GM19324 (cell line): ENCODE data around the gene MLIP.

Experiments
- ATAC-seq: cut with Tn5 transposase; IDR thresholded peaks from one replicate; pipeline ENCODE4 v1.9.1; 2021; ENCODE audit warnings: mild to moderate bottlenecking, moderate library complexity; ENCODE audit not compliant: unreplicated experiment, low FRiP score

The MLIP gene

GRCh38 chr6:54096811-54097210 is 14.4 kb upstream of the MLIP start:
- ATAC-seq = no peak

- ATAC-seq = no peak
Observed at GRCh38 chr6:54097753-54098152, 13.5 kb upstream of the MLIP start.

- no peak for ATAC-seq
Observed at GRCh38 chr6:54098450-54099044, 12.7 kb upstream of the MLIP start.

GRCh38 chr6:54099225-54099624 is 12.0 kb upstream of the MLIP start:
- no peak for ATAC-seq

GRCh38 chr6:54100411-54101006 is 10.7 kb upstream of the MLIP start:
- ATAC-seq = peak; percentile 47

- ATAC-seq = no peak
Observed at GRCh38 chr6:54102238-54102637, 9.0 kb upstream of the MLIP start.

GRCh38 chr6:54103497-54103896 is 7.7 kb upstream of the MLIP start:
- ATAC-seq = no peak

GRCh38 chr6:54106727-54107126 is 4.5 kb upstream of the MLIP start:
- ATAC-seq = no peak

GRCh38 chr6:54107470-54108090 is 3.7 kb upstream of the MLIP start:
- ATAC-seq = no peak

- no peak for ATAC-seq
Observed at GRCh38 chr6:54108271-54108670, 3.0 kb upstream of the MLIP start.

GRCh38 chr6:54109586-54109985 is 1.7 kb upstream of the MLIP start:
- no peak for ATAC-seq

GRCh38 chr6:54112151-54112650 is 958 bp downstream of the MLIP start:
- no peak for ATAC-seq

- ATAC-seq = no peak
Observed at GRCh38 chr6:54114991-54115390, 3.7 kb downstream of the MLIP start.

- ATAC-seq = no peak
Observed at GRCh38 chr6:54115966-54116365, 4.7 kb downstream of the MLIP start.

- no peak for ATAC-seq
Observed at GRCh38 chr6:54118117-54118516, 6.9 kb downstream of the MLIP start.

- ATAC-seq = no peak
Observed at GRCh38 chr6:54125493-54125892, 14.2 kb downstream of the MLIP start.

- ATAC-seq = no peak
Observed at GRCh38 chr6:54130179-54130578, 18.9 kb downstream of the MLIP start.

GRCh38 chr6:54132587-54132986 is 21.3 kb downstream of the MLIP start:
- ATAC-seq = no peak

- no peak for ATAC-seq
Observed at GRCh38 chr6:54133186-54133585, 21.9 kb downstream of the MLIP start.

GRCh38 chr6:54134935-54135334 is 23.7 kb downstream of the MLIP start:
- no peak for ATAC-seq

- no peak for ATAC-seq
Observed at GRCh38 chr6:54135665-54136369, 24.6 kb downstream of the MLIP start.
